GM19238 (cell line): ENCODE measurements around the gene TYW1.
"Not testable (repeated sequence)": the region's sequence is repeated elsewhere in the genome, so short reads cannot be mapped to it uniquely, and the experiment has no call there.

Experiments
- DNase-seq: peaks from one replicate; pipeline ENCODE4 v3.0.0; 2011; ENCODE audit warnings: low spot score; ENCODE audit not compliant: insufficient read length

Gene TYW1

DNA sequence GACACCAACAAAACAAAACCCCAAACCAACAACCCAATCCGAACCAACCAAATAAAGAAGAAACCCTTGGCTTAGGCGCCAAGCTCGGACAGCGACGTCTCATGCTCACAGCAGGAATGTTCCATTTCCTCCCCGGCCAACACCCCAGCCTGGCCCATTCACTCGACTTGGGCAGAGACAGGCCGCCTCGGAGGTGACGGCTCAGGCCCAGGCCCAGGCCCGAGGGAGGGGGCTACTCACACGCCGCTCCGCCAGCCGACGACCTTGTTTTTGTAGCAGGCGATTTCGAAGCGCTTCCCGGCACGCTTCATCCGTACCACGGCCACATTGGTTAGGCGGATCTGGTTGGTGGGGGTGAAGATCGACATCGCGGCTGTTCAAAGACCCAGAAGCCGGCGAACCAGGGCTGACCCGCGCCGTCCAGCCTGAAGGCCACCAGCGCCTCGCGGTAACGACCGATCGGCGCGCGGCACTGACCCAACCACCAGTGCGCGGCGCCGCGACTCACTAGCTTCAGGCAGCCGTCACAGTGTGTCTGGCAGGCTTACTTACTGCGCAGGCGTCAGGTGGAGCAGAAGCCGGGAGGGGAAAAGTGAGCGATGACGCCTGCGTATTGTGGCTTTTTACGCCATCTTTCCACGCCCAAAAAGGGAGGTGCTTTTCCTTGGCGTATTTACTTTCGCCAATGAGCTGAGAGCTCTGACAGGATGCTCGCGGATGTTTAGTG lies 1.4 kb upstream of the TYW1 start, which contains the start of gene SBDS:
Gene SBDS, minus strand, starts transcription at position 537 of the 727 bp plus-strand sequence. Its CDS starts 169 bp downstream, at position 368.
- peak; percentile 33 for DNase-seq

DNA sequence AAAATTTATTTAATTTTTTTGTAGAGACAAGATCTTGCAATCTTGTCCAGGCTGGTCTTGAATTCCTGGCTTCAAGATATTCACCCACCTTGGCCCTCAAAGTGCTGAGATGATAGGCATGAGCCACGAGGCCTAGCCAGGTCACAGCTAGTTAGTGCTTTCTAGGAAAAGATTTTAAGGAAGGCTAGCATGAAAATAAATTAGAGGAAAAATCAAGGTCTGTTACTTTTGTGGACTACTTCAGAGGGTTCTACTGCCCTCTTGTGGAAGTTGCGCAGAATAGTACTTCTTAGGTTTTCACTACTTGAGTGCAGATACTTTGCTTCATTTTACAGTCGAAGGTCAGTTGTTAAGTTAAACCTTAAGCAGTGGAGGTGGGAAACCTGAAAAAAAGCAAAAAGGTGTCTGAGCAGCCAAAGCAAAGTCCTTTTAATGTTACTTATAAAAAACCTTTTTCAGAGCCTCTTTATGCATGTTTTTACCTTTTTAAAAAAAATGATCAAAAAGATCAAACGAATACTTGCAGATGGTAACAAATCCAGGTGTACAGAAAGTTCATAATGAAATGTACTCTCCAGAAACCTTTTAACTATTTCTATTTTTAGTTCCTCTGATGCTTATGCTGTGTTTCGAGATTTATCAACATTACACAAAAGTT lies 4.1 kb downstream of the TYW1 start:
- not testable (repeated sequence) for DNase-seq

DNA sequence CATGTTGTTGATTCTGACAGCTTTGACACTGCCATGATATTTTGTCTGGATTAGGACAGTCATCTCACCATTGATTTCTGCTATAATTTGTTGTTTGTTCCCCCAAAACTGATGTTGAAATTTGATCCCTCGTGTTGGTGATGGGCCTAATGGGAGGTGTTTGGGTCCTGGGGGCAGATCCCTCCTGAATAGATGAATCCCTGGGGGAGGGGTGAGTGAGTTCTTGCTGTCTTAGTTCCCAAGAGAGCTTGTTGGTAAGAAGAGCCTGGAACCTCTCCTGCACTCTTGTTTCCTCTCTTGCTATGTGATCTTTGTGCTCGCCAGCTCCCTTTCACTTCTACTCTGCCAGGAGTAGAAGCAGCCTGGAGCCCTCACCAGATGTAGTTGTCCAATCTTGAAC lies 7.5 kb downstream of the TYW1 start:
- not testable (repeated sequence) for DNase-seq

DNA sequence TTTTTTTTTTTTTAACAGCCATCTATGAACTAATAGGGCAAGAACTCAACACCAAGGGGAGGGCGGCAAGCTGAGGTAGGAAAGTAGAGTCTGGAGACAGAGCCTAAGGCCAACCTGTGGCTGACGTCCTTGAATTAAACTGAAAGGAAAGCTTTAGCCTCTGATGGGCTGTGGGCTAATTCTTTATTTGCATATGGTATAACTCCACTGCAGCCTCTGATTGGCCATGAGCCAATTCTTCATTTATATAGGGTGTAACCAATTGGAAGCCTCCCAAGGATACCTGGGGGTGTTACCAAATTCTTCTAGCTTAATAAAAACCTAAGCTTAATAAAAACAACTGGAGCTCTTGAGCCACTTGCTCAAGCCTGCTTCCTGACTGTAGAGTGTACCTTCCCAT lies 10.3 kb downstream of the TYW1 start:
- DNase-seq = no peak

DNA sequence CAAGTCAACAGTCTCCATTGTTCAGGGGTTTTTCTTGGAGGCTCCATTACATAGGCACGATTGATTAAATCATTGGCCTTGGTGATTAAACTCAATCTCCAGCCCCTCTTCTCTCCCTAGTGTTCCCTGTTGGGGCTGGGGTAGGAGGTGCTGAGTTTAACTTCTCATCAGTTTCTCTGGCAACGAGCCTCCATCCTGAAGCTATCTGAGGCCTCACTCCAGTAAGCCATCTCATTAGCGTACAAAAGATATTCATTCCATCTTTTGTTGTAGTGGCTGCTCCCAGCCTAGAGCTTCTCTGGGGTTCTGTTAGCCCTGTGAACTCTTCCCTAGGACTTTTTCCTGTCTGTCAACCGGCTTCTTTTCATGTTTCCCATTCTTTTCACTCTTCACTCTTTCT lies 11.6 kb downstream of the TYW1 start:
- no peak for DNase-seq

DNA sequence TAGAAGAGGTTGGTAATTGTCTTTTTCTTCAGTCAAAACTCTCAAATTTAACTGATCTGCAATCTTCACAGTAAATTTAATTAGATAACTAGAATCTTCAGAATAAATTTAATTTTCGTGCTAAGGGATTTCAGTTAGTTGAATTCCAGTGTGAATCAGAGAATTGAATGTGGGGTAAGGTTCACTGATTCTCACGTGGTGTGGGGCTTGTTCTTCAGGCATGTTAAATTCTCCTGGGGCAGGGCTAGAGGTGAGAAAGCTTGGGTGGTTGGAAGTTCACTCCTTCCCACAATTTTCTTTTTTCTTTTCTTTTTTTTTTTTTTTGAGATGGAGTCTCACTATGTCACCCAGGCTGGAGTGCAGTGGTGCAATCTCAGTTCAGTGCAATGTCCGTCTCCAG lies 13.0 kb downstream of the TYW1 start:
- not testable (repeated sequence) for DNase-seq

DNA sequence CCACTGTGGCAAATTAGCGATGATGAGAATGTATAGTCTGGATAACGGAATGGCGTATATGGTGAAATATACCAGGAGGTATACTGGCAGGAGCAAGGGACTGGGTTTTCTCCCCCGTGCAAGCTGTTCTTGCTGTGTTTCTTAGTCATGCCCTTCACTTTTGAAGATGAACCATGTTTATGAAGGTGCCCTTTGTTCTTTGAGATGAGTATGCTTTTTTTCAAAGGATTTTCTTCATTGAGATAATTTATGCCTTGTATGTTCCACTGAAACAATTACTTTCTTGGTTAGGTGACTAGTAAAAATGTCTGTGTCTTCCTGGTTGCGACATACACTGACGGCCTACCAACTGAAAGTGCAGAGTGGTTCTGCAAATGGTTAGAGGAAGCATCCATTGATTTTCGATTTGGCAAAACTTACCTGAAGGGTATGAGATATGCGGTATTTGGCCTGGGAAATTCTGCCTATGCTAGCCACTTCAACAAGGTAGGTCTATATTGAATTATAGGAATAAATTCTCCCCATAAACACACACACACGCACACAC lies 17.5 kb downstream of the TYW1 start:
- DNase-seq = not testable (repeated sequence)

DNA sequence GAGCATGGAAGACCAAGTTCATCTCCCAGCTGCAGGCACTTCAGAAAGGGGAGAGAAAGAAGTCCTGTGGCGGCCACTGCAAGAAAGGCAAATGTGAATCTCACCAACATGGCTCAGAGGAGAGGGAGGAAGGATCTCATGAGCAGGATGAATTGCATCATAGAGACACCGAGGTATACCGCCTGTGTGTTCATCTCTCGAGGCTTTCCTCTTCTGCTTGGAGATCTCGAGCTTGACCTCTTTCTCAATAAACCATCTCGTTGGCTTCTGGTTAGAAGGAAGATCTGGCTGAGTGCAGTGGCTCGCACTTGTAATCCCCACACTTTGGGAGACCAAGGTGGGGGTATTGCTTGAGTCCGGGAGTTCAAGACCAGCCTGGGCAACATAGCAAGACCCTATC lies 21.3 kb downstream of the TYW1 start:
- not testable (repeated sequence) for DNase-seq

DNA sequence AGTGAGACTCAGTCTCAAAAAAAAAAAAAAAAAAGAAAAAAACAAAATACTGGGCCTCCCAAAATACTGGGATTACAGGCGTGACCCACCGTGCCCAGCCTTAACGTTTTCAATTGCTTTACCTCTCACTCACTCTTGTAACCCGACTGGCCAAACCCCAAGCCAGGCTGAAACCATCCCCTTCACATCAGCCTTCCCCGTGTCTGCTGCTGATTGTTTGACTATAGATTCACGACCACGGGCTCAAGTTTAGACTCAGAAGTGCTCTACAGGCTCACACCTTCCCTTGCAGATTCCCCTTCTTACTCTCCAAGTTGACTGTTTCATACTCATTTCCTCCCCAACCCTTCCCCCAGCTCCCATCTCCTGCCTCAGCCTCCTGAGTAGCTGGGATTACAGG lies 22.3 kb downstream of the TYW1 start:
- DNase-seq = no peak

DNA sequence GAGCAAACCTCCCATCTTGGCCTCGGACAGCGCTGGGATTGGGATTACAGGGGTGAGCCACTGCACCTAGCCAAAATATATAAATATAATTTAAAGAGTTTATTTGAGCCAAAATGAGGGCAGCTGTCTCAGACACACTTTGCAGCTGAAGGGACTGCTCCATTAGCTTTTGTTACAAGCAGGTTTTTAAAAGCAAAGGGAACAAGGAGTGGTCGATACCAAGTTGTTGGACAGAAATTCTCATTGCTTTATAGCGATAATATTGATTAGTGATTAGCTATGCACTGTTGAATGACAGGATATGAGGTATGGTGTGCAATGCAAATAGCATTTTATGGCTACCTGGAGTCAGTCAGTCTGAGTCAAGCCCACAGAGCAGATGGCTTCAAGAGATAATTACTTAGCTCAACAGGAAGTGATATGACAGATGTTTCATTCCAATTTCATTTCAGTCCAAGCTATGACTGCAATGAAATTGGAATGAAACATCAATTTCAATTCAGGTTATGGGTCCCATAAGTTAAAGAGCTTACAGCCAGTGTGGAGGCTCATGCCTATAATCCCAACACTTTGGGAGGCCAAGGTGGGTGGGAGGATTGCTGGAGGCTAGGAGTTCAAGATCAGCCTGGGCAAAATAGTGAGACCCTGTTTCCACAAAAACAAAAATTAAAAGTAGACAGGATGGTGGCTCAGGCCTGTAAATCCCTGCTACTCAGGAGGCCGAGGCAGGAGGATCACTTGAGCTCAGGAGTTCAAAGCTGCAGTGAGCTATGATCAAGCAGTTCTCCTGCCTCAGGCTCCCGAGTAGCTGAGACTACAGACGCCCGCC lies 23.1 kb downstream of the TYW1 start:
- DNase-seq = no peak

DNA sequence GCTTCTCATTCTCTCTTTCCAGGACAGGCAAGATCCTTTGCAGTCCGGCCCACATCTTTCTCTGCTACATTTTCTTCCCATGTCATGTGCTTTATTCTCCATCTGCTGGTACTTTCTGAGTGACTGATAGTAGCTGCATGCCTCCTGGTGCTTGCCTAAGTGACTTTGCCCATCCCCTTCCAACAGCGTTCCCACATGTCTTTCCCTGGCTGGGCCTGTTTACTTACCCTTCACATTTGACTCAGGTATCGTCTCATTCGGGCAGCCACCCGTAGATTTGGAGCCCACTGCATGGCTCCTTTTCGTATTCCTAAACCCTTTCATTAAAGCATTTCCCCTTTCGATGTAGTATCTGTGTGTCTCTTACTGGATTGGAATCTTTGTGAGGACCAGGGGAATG lies 24.6 kb downstream of the TYW1 start:
- DNase-seq = no peak

DNA sequence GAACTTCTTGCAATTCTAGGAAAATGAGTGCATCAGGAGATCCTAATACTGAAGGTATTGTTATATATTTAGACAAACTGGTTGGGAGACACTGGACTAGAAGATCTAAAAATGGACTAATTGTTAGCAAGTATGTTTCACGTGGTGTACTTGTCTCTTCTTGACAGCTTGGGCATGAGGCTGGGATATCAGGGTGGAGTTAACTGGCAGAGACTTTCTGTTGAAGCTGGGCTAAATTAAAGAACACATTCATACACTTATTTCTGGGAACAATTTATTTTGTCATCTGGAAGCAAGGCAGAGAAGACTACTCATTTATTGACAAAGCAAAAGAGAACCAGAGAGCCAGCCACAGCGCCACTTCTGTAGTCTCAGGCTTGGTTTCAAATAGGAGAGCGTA lies 25.9 kb downstream of the TYW1 start:
- no peak for DNase-seq

DNA sequence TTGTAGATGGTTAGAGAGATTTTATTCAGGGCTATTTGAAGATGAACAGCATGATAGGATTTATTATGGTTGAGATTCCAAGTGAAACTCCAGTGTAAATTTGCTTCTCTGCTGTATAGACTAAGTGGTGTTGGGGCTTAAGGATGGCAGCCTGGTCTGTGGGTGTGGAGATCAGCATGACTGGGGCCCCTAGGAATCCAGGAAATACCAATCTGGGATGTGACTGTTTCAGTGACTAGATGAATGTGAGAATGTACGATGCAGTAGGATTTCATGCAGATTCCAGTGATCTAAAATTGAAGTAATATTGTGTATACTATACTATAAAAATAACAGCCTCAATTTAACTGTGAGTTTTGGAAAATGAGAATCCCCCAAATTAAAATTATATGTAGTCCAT lies 28.8 kb downstream of the TYW1 start:
- DNase-seq = not testable (repeated sequence)

DNA sequence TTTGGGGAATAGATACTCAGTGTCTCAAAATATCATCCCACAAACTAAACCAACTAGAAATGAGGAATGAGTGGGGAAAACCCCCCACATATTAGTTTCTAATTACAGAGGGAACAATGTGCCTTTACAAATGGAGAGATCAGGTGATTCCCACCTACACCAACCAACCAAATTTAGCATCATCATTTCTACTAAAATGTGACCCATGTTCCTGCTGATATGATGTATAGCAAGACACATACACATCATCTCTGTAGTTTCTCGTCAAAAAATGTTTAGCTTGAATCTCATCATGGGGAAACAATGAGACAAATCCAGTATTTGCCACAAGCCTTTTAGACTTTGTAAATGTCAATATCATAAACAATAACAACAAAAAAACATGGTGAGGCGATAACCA lies 35.1 kb downstream of the TYW1 start:
- not testable (repeated sequence) for DNase-seq

DNA sequence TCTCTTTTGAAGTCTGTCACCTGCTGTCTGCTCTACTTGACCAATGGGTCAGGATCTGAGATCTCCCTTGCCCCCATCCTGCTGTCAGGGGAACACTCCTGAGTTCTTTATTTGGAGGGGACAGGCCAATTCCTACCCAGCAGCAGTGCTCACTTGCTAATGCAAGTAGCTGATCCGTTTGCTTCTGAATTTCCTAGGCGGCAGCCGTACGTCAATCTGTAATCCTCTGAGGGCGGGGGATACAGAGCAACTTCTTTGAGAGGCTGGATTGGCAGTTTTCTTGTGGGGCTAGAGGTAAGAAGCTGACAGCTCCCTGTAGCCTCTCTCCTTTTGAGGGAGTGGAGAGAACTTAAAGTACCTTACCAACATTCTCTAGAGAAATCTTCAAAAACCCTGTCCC lies 36.6 kb downstream of the TYW1 start:
- no peak for DNase-seq

DNA sequence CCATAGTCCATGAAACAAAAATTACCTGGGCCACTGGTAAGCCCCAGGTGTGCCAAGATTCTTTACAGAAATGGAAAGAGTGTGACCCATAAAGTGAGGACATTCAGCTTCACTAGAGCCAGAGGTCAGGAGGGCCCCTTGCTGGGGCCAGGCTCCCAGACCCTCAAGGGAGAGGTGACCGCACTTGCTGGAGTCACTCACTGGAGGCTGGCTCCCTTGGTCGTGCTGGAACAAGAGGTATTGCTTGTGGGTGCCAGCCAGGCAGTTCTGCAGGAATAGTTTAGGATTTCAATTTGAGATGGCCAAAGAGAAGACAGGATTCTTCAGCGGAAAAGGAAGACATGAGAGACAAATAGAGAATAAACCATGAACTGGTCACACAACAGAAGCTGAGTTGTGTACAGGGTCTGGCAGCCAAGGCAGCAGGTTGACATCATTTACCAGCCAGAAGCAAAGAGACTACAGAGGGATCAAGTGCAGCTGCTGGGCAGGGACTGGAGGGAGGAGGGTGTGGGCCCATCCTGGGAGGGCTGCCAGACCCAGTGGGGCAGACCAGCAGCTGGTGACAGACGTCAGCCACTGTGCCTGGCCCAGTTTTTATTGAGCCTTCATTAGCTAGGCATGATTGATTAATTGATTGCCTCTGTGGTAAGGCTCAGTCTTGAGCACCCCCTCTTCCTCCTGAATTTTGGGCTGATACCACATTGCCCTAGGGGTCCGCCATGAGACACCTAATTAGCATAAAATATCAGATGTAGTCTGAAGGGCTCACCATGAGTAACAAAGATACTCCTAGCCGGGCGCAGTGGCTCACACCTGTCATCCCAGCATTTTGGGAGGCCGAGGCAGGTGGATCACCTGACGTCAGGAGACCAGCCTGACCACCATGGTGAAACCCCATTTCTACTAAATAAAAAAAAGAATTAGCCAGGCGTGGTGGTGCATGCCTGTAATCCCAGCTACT lies 40.1 kb downstream of the TYW1 start:
- DNase-seq = not testable (repeated sequence)

DNA sequence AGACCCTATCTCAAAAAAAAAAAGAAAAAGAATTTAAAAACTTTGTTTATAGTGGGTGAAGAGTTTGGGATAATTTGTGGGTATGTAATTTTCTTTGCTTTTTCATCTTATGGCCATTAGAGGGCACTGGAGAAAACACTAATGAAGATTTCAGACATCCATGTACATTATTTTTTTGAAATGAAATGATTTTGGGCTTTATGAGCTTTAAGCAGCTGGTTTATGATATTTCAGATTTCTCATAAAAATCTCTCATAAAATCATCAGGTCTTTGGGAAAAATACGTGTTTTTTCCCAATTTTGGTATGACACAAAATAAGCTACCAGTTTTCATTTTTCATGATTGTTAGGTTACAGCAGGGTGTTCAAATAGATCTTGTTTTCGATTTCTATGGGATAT lies 44.2 kb downstream of the TYW1 start:
- DNase-seq = not testable (repeated sequence)

DNA sequence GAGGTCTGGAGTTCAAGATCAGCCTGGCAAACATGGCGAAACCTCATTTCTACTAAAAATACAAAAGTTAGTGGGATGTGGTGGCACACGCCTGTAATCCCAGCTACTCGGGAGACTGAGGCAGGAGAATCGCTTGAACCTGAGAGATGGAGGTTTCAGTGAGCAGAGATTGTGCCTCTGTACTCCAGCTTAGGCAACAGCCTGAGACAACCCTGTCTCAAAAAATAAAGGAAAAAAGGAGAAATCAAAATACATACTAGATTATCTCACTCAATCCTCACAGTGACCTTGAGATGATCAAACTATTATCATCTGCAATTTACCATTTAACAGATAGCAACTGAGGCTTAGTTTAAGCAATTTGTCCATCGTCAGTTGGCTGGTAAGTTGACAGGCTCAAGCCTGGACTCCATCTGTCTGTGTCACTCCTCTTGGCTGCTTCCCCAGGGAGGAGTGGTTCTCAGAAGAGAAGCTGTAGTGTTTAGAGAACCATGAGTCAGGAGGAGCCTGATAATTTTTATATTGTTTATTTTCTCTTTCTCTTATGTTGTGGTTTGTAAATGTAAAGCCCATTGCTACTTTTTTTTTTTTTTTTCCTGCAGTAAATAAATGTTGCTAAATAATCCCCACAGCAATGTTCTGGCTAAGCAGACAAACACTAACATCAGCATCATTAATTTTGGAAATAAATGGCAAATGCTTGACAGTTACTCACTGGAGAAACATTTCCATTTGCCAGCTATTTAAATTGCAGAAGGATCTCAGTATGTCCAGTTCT lies 46.3 kb downstream of the TYW1 start:
- not testable (repeated sequence) for DNase-seq

DNA sequence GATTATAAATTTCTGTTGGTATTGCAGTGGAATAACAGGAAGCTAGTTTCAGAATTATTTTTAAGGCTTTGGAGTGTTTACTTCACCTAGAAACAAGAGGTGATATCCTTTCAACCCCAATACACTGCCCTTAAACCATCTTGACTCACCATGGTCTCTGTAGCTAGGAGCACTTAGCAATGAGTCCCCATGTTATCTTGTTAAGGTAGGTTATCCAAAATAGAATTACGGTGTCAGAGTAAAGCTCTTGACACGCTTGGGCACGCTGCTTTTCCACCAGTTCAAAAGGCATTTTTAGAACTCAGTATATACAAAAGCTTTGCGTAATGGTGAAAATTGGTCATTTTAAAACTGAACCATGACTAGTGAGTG lies 46.9 kb downstream of the TYW1 start:
- DNase-seq = not testable (repeated sequence)

DNA sequence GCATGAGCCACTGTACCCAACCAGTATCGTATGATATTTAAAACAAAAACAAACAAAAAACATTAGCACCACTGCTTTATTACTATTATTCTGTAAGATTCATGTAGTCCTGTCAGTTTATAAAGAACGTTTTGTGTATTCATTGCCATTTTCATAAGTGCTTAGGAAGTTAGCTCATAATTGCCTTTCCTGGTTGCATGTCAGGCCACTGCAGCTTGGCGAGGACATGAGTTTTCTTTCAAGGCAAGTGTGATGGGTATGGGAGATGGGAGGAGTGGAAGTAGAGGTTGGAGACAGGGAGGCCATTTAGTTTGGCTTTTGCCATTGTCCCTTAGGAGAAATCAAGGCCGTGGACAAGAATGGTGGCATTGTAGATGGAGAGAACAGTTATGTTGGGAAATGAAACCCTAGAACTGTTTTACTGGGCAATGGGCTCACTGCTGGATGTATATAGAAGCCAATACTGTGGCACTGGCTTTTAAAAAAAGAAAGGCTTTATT lies 48.9 kb downstream of the TYW1 start:
- DNase-seq = no peak
